Heart right ventricle (tissue), 16 donors: ENCODE measurements around the gene COG7. TPM values are rescaled to one million over a fixed set of nuclear protein-coding genes. Genes with fewer than 3 reads are reported as not detected.
A peak's percentile ranks its signal among the peaks of the same experiment; 100 is the strongest.

Source experiments
- ATAC-seq, 8 donors: fragments of 200-7000 bp; cut with Tn5 transposase; one replicate each; pipeline ENCODE4 v1.9.1; 2020; ENCODE audit warnings: mild to moderate bottlenecking in 8 of 8, moderate library complexity in 8 of 8, moderate number of reproducible peaks in 1 of 8
- DNase-seq, 2 donors: peaks; one replicate each; pipeline ENCODE4 v3.0.0-alpha.2; 2020
- H3K27ac ChIP-seq, 10 donors: fragments of 200-600 bp; sonication (generic) in 2 of 10; one replicate each; pipeline versions ENCODE4 v1.5.0 to v1.8.0; 2020 to 2022; ENCODE audit warnings: mild to moderate bottlenecking in 3 of 10
- H3K27me3 ChIP-seq, 7 donors: fragments of 200-600 bp; one replicate each; pipeline ENCODE4 v1.8.0; 2021 to 2022; ENCODE audit warnings: mild to moderate bottlenecking in 2 of 7
- H3K36me3 ChIP-seq, 9 donors: fragments of 200-600 bp; sonication (generic) in 1 of 9; one replicate each; pipeline versions ENCODE4 v1.5.0 to v1.8.0; 2020 to 2022; ENCODE audit warnings: mild to moderate bottlenecking in 2 of 9
- H3K4me1 ChIP-seq, 9 donors: fragments of 200-600 bp; sonication (generic) in 1 of 9; one replicate each; pipeline versions ENCODE4 v1.5.0 to v1.8.0; 2020 to 2022; ENCODE audit warnings: mild to moderate bottlenecking in 4 of 9
- H3K4me3 ChIP-seq, 10 donors: fragments of 200-600 bp; sonication (generic) in 2 of 10; one replicate each; pipeline versions ENCODE4 v1.5.0 to v1.8.0; 2020 to 2022; ENCODE audit warnings: mild to moderate bottlenecking in 7 of 10, moderate library complexity in 2 of 10
- H3K9me3 ChIP-seq, 11 donors: fragments of 200-600 bp in 10 of 11; sonication (generic) in 2 of 11; one replicate each; pipeline versions ENCODE4 v1.5.0 to v1.8.0; 2013 to 2022; ENCODE audit warnings: mild to moderate bottlenecking in 2 of 11, control low read depth in 1 of 11, moderate library complexity in 1 of 11
- WGBS, 2 donors: extraction: QIAGEN DNeasy Blood & Tissue Kit; methylation state at CpG; one replicate each; pipeline ENCODE4 v1.1.7; 2013; ENCODE audit warnings: inconsistent platforms in 1 of 2; 5-methylcytosine and 5-hydroxymethylcytosine counted together
- intact Hi-C, 10 donors: fragments of 100-400 bp; cut with DNase I; formaldehyde crosslinking; loops; one replicate each; pipeline versions ENCODE4 v1.11.1 to v1.14.2; 2022
- polyA plus RNA-seq, 2 donors: library from polyadenylated mRNA; stranded (reverse); fragments of 200-250 nt; gene quantifications; one replicate each; pipeline ENCODE4 v1.2.3, GENCODE V29; 2013
- total RNA-seq, 10 donors: library from RNA; stranded (reverse); fragmentation: NEBNext Ultra II Directional in 3 of 10; extraction: Animal tissue kit (Norgen Biotek cat#: 25700) in 3 of 10; gene quantifications; one replicate each; pipeline versions ENCODE4 v1.2.1 to v1.2.4, GENCODE V29; 2021 to 2023
- TF ChIP-seq, protein P1 (sequence below), 9 donors: fragments of 200-600 bp; sonication (generic) in 2 of 9; IDR thresholded peaks; one replicate each; pipeline versions ENCODE4 v1.5.0 to v1.8.0; 2021 to 2022; ENCODE audit warnings: antibody characterized with exemption in 9 of 9, mild to moderate bottlenecking in 5 of 9, moderate library complexity in 1 of 9
- donor health status: Arrhythmogenic right ventricular cardiomyopathy.
- donor health status: ischemic (EF 13 %, LVEDD 7.1; RV severe dilation, severe dysfunction).
- donor health status: healthy with polysubstance abuse.
- donor health status: DM: no; HTN: yes; CAD: no.
- donor health status: DM: no; HTN: no; CAD: no.
- donor health status: ischemic (EF 25% LVEDD 6.9; RV normal size, moderate dysfunction).
- donor health status: ischemic (EF 25% LVEDD 5.7; RV mildly dilated, moderate dysfunction).
- donor health status: healthy.
- donor health status: DM: yes; HTN: yes; CAD: no.
- donor health status: Ischemic cardiomyopathy.
- donor health status: ischemic (EF 35%, LVEDD 5.7; RV mildly dilated, moderate dysfunction).
- donor health status: nonischemic (EF 11% LVEDD 7.7; RV severe dilation, severe dysfunction).
- donor health status: DM: yes; HTN: yes; CAD: no.
- donor health status: PGD.
- donor health status: ischemic (EF 29% LVEDD 5.4; RV normal size, mild dysfunction).
- donor health status: nonischemic (EF 23%, LVEDD 6.1; RV moderate dilation, normal function).

The COG7 gene
- total and polyA plus RNA-seq, 12 donors, result 10.9 to 28.1 (median 12.9) TPM

GRCh38 chr16:23500212-23500861, 47.3 kb upstream of the COG7 start:
- H3K9me3 ChIP-seq, result no peaks in the 10 kb centered on the region
- no peak overlapping the region for H3K27ac ChIP-seq
- WGBS, 2 donors, result 95 to 97% methylated on average over 20 of the region's 20 CpGs
- peaks cover 0 to 17% (median 3%) of the 10 kb centered on the region in 9 donors for H3K36me3 ChIP-seq
- H3K4me3 ChIP-seq, result no peak overlapping the region
- H3K27me3 ChIP-seq, result no peaks in the 10 kb centered on the region
- intact Hi-C loops, result loop anchor here in 2 of 10 donors (10.0 kb wide), 1 partner anchor 46 kb away; the partner anchor contains the start of gene COG7 (in 2 of the 2)
- H3K4me1 ChIP-seq, result peaks cover 10 to 90% (median 47%) of the 10 kb centered on the region in 9 donors
- ATAC-seq (no peak), DNase-seq (no peak)
- TF ChIP-seq, protein P1, sequence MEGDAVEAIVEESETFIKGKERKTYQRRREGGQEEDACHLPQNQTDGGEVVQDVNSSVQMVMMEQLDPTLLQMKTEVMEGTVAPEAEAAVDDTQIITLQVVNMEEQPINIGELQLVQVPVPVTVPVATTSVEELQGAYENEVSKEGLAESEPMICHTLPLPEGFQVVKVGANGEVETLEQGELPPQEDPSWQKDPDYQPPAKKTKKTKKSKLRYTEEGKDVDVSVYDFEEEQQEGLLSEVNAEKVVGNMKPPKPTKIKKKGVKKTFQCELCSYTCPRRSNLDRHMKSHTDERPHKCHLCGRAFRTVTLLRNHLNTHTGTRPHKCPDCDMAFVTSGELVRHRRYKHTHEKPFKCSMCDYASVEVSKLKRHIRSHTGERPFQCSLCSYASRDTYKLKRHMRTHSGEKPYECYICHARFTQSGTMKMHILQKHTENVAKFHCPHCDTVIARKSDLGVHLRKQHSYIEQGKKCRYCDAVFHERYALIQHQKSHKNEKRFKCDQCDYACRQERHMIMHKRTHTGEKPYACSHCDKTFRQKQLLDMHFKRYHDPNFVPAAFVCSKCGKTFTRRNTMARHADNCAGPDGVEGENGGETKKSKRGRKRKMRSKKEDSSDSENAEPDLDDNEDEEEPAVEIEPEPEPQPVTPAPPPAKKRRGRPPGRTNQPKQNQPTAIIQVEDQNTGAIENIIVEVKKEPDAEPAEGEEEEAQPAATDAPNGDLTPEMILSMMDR (IDR thresholded peaks at IDR 0.05), result no peak

- no peak for DNase-seq
Observed at GRCh38 chr16:23499801-23500200, 46.8 kb upstream of the COG7 start.

GRCh38 chr16:23498863-23499262, 45.9 kb upstream of the COG7 start:
- no peak for DNase-seq
- no peaks in the 10 kb centered on the region for H3K9me3 ChIP-seq

More at GRCh38 chr16:23499801-23500200, 46.8 kb upstream of the COG7 start:
- ATAC-seq, result no peak
- peaks cover 0 to 22% (median 7%) of the 10 kb centered on the region in 9 donors for H3K36me3 ChIP-seq
- intact Hi-C loops, result loop anchor here in 2 of 10 donors (5.0 to 10.0 kb wide), 2 partner anchors 45 to 58 kb away; partner anchors contain the start of genes COG7 (in 2 of the 2), EARS2 (in 1 of the 2) and UBFD1 (in 1 of the 2)
- H3K4me1 ChIP-seq, result peaks cover 8 to 84% (median 41%) of the 10 kb centered on the region in 9 donors
- H3K27me3 ChIP-seq, result no peaks in the 10 kb centered on the region
- TF ChIP-seq, protein P1 (IDR thresholded peaks at IDR 0.05), result no peak
- H3K27ac ChIP-seq, result no peak overlapping the region
- no peak overlapping the region for H3K4me3 ChIP-seq
- WGBS, 2 donors, result 81 to 82% methylated on average over 7 of the region's 7 CpGs
- H3K9me3 ChIP-seq, result no peaks in the 10 kb centered on the region

DNA sequence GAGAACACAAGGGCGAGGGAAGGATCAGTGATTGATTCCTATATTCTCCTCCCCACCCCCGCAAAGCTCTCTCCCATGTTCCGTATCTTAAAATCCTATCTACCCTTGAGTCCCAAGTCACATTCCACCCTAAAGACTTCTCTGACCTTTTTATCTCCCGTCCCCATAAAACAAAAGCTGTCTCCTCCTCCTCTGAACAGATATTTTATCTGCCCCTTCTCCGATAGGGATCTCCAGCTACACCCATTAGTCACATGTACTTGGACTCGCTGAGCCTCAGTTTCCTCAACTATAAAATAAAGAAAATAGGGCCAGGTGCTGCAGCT, 44.5 kb upstream of the COG7 start:
- H3K27me3 ChIP-seq, result no peaks in the 10 kb centered on the region
- TF ChIP-seq, protein P1 (IDR thresholded peaks at IDR 0.05), result no peak
- intact Hi-C loops, result loop anchor here in 1 of 10 donors (5.0 kb wide), 1 partner anchor 60 kb away; the partner anchor contains the start of genes EARS2 and UBFD1
- H3K36me3 ChIP-seq, result peaks cover 0 to 44% (median 20%) of the 10 kb centered on the region in 9 donors
- 79 to 80% methylated on average over 6 of the region's 6 CpGs for WGBS, 2 donors
- H3K27ac ChIP-seq, result peak overlapping the region in 6 of 10 donors; percentile 0 to 68 (median 54)
- peaks cover 2 to 62% (median 32%) of the 10 kb centered on the region in 9 donors for H3K4me1 ChIP-seq
- H3K4me3 ChIP-seq, result no peak overlapping the region
- H3K9me3 ChIP-seq, result no peaks in the 10 kb centered on the region
- ATAC-seq (no peak), DNase-seq (no peak)

More at GRCh38 chr16:23498863-23499262, 45.9 kb upstream of the COG7 start:
- TF ChIP-seq, protein P1 (IDR thresholded peaks at IDR 0.05), result no peak
- ATAC-seq, result peak; percentile 32 to 68 (median 51)
- intact Hi-C loops, result loop anchor here in 1 of 10 donors (5.0 kb wide), 1 partner anchor 58 kb away; the partner anchor contains the start of genes EARS2 and UBFD1
- peaks cover 0 to 32% (median 9%) of the 10 kb centered on the region in 9 donors for H3K36me3 ChIP-seq
- peak overlapping the region in 3 of 10 donors; percentile 11 to 48 (median 17) for H3K27ac ChIP-seq
- 66 to 82% methylated on average over 11 of the region's 11 CpGs for WGBS, 2 donors
- no peaks in the 10 kb centered on the region for H3K27me3 ChIP-seq
- no peak overlapping the region for H3K4me3 ChIP-seq
- peaks cover 2 to 75% (median 32%) of the 10 kb centered on the region in 9 donors for H3K4me1 ChIP-seq
